Type B pancreatic cell (in vitro differentiated cells): ENCODE measurements around the gene ARHGAP23. TPM values are rescaled to one million over a fixed set of nuclear protein-coding genes. Genes with fewer than 3 reads are reported as not detected.

Experiments used
- DNase-seq: peaks from one replicate; pipeline ENCODE4 v3.0.0; 2021; ENCODE audit warnings: mixed read lengths; ENCODE audit not compliant: unreplicated experiment; ENCODE audit errors: extremely low spot score
- H3K27ac Mint-ChIP-seq: 2 replicates; pipeline ENCODE4 v1.8.0; 2021; ENCODE audit warnings: mild to moderate bottlenecking, mixed read lengths
- H3K27me3 Mint-ChIP-seq: 2 replicates; pipeline ENCODE4 v1.8.0; 2021; ENCODE audit warnings: mixed read lengths
- H3K36me3 Mint-ChIP-seq: 2 replicates; pipeline ENCODE4 v1.8.0; 2021; ENCODE audit warnings: mixed read lengths
- H3K4me1 Mint-ChIP-seq: one replicate; pipeline ENCODE4 v1.8.0; 2021; ENCODE audit warnings: mixed read lengths; ENCODE audit not compliant: unreplicated experiment
- H3K4me3 Mint-ChIP-seq: 2 replicates; pipeline ENCODE4 v1.8.0; 2021; ENCODE audit warnings: mild to moderate bottlenecking, mixed read lengths
- H3K9me3 Mint-ChIP-seq: 2 replicates; pipeline ENCODE4 v1.8.0; 2021; ENCODE audit warnings: mixed read lengths
- CTCF ChIP-seq: fragments of 200-600 bp; sonication (generic); conservative IDR thresholded peaks from 2 replicates; pipeline ENCODE4 v1.5.0; 2021; ENCODE audit warnings: antibody characterized with exemption, mild to moderate bottlenecking
- total RNA-seq: library from RNA; stranded (reverse); gene quantifications from 2 replicates; pipeline ENCODE4 v1.2.1, GENCODE V29; 2021; ENCODE audit warnings: low replicate concordance

The ARHGAP23 gene
- total RNA-seq, 1 donor from 2014 or later = 114 TPM

- no peak overlapping the region for H3K27ac Mint-ChIP-seq
- no peak overlapping the region for H3K4me3 Mint-ChIP-seq
- peaks cover 19% of the 10 kb centered on the region for H3K36me3 Mint-ChIP-seq
- H3K9me3 Mint-ChIP-seq = no peaks in the 10 kb centered on the region
- TF ChIP-seq CTCF = no peak
- no peak for DNase-seq
- H3K27me3 Mint-ChIP-seq = no peaks in the 10 kb centered on the region
- H3K4me1 Mint-ChIP-seq = peaks cover 6% of the 10 kb centered on the region
These were observed 25.4 kb upstream of the ARHGAP23 start for GRCh38 chr17:38402897-38403296.

GRCh38 chr17:38403491-38403890, 24.8 kb upstream of the ARHGAP23 start:
- DNase-seq = no peak
- H3K4me3 Mint-ChIP-seq = no peak overlapping the region
- peaks cover 18% of the 10 kb centered on the region for H3K36me3 Mint-ChIP-seq
- no peaks in the 10 kb centered on the region for H3K27me3 Mint-ChIP-seq
- no peak overlapping the region for H3K27ac Mint-ChIP-seq
- H3K4me1 Mint-ChIP-seq = peaks cover 6% of the 10 kb centered on the region
- no peak for TF ChIP-seq CTCF
- no peaks in the 10 kb centered on the region for H3K9me3 Mint-ChIP-seq

GRCh38 chr17:38404174-38404943, 23.9 kb upstream of the ARHGAP23 start:
- H3K4me1 Mint-ChIP-seq = peaks cover 6% of the 10 kb centered on the region
- no peaks in the 10 kb centered on the region for H3K9me3 Mint-ChIP-seq
- H3K27ac Mint-ChIP-seq = no peak overlapping the region
- DNase-seq = no peak
- peaks cover 13% of the 10 kb centered on the region for H3K36me3 Mint-ChIP-seq
- H3K4me3 Mint-ChIP-seq = no peak overlapping the region
- no peak for TF ChIP-seq CTCF
- no peaks in the 10 kb centered on the region for H3K27me3 Mint-ChIP-seq

- H3K27ac Mint-ChIP-seq = no peak overlapping the region
- H3K4me1 Mint-ChIP-seq = peaks cover 6% of the 10 kb centered on the region
These were observed 22.6 kb upstream of the ARHGAP23 start for GRCh38 chr17:38405654-38406053.

GRCh38 chr17:38410201-38410600, 18.1 kb upstream of the ARHGAP23 start:
- no peak for TF ChIP-seq CTCF
- no peak for DNase-seq
- Mint-ChIP-seq H3K9me3 (no peaks in the 10 kb centered on the region), H3K4me3 (no peak overlapping the region), H3K36me3 (peaks cover 4% of the 10 kb centered on the region), H3K27me3 (peaks cover 3% of the 10 kb centered on the region), H3K4me1 (no peaks in the 10 kb centered on the region), H3K27ac (no peak overlapping the region)

More at GRCh38 chr17:38405654-38406053, 22.6 kb upstream of the ARHGAP23 start:
- no peak for TF ChIP-seq CTCF
- DNase-seq = no peak
- H3K9me3 Mint-ChIP-seq = no peaks in the 10 kb centered on the region
- no peak overlapping the region for H3K4me3 Mint-ChIP-seq
- peaks cover 9% of the 10 kb centered on the region for H3K36me3 Mint-ChIP-seq
- peaks cover 3% of the 10 kb centered on the region for H3K27me3 Mint-ChIP-seq
